ENCODE measurements around the gene SPIRE1.

The SPIRE1 gene

GRCh38 chr18:12579775-12580174 lies 78.1 kb downstream of the SPIRE1 start:
- TF ChIP-seq ZC3H10 (CRISPR knock-in tag; IDR thresholded peaks at IDR 0.05) (no peak), ISL1 (CRISPR knock-in tag; IDR thresholded peaks at IDR 0.05) (no peak), TCF4 (CRISPR knock-in tag; IDR thresholded peaks at IDR 0.05; ENCODE audit: borderline replicate concordance) (no peak), ZNF8 (CRISPR knock-in tag; IDR thresholded peaks at IDR 0.05) (no peak), PPARA (CRISPR knock-in tag; IDR thresholded peaks at IDR 0.05; ENCODE audit: borderline replicate concordance) (no peak), OSR1 (CRISPR knock-in tag; IDR thresholded peaks at IDR 0.05) (no peak), CSDC2 (CRISPR knock-in tag; IDR thresholded peaks at IDR 0.05) (no peak)
- ATAC-seq: no peak

DNA sequence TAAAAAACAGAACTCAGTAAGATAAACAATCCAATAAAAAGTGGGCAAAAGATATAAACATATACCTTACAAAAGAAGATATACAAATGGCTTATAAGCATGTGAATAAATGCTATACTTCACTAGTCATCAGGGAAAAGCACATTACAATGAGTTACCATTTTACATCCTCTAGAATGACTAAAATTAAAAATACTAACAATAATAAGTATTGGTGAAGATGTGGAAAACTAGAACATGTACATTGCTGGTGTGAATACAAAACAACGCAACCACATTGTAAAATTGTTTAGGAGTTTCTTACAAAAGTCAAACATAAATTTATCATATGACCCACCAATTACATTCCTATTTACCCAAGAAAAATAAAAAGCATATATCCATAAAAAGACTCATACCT lies 80.1 kb downstream of the SPIRE1 start:
- TF ChIP-seq ZFP3 (CRISPR knock-in tag; IDR thresholded peaks at IDR 0.05) (no peak), CSDC2 (CRISPR knock-in tag; IDR thresholded peaks at IDR 0.05) (no peak), SNAI2 (CRISPR knock-in tag; IDR thresholded peaks at IDR 0.05) (no peak), ZNF70 (CRISPR knock-in tag; IDR thresholded peaks at IDR 0.05) (no peak), POU6F1 (CRISPR knock-in tag; IDR thresholded peaks at IDR 0.05; ENCODE audit: borderline replicate concordance, low read depth) (no peak), ZC3H10 (CRISPR knock-in tag; IDR thresholded peaks at IDR 0.05) (no peak), BACH2 (CRISPR knock-in tag; IDR thresholded peaks at IDR 0.05; ENCODE audit: borderline replicate concordance) (no peak), TCF4 (CRISPR knock-in tag; IDR thresholded peaks at IDR 0.05; ENCODE audit: borderline replicate concordance) (no peak), ESRRG (CRISPR knock-in tag; IDR thresholded peaks at IDR 0.05) (no peak), RARB (CRISPR knock-in tag; IDR thresholded peaks at IDR 0.05) (no peak)
- TF ChIP-seq, protein P1, sequence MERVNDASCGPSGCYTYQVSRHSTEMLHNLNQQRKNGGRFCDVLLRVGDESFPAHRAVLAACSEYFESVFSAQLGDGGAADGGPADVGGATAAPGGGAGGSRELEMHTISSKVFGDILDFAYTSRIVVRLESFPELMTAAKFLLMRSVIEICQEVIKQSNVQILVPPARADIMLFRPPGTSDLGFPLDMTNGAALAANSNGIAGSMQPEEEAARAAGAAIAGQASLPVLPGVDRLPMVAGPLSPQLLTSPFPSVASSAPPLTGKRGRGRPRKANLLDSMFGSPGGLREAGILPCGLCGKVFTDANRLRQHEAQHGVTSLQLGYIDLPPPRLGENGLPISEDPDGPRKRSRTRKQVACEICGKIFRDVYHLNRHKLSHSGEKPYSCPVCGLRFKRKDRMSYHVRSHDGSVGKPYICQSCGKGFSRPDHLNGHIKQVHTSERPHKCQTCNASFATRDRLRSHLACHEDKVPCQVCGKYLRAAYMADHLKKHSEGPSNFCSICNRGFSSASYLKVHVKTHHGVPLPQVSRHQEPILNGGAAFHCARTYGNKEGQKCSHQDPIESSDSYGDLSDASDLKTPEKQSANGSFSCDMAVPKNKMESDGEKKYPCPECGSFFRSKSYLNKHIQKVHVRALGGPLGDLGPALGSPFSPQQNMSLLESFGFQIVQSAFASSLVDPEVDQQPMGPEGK (CRISPR knock-in tag; IDR thresholded peaks at IDR 0.05; ENCODE audit: borderline replicate concordance): no peak
- ATAC-seq: no peak

DNA sequence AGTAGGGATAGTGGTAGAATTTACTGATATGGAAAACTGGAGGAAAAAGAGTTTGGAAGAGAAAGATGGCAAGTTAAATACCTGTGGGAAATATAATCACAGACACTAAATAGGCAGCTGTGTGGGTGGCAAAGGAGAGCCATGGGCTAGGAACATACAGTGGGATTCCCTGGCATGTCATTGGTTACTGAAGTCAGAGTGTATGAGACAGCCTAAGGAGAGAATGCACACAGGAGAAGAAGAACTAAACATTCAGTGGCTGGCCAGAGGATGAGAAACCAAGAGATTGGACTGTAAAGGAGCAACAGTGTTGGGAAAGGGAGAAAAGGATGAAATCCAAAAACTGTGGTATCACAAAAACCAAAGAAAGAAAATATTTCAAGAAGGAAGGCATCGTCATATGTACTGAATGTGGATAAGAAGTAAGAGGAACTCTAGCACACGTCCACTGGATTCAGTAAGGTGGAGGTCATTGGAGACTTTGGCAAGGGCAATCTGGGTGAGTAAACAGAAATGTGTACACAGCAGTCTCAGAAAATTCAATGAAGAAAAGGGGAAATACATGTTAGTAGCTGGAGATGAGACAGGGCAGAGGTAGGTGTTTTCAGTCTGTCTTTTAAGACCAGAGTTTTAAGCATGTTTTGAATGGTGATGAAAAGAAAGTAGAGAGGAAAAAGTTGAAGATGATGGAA lies 83.3 kb downstream of the SPIRE1 start:
- no peak for TF ChIP-seq ESRRG (CRISPR knock-in tag; IDR thresholded peaks at IDR 0.05)
- no peak for TF ChIP-seq PPARA (CRISPR knock-in tag; IDR thresholded peaks at IDR 0.05; ENCODE audit: borderline replicate concordance)
- TF ChIP-seq, protein P2, sequence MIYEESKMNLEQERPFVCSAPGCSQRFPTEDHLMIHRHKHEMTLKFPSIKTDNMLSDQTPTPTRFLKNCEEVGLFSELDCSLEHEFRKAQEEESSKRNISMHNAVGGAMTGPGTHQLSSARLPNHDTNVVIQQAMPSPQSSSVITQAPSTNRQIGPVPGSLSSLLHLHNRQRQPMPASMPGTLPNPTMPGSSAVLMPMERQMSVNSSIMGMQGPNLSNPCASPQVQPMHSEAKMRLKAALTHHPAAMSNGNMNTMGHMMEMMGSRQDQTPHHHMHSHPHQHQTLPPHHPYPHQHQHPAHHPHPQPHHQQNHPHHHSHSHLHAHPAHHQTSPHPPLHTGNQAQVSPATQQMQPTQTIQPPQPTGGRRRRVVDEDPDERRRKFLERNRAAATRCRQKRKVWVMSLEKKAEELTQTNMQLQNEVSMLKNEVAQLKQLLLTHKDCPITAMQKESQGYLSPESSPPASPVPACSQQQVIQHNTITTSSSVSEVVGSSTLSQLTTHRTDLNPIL (CRISPR knock-in tag; IDR thresholded peaks at IDR 0.05; ENCODE audit: low read depth): no peak
- no peak for TF ChIP-seq ZNF8 (CRISPR knock-in tag; IDR thresholded peaks at IDR 0.05)
- TF ChIP-seq TOX (CRISPR knock-in tag; IDR thresholded peaks at IDR 0.05; ENCODE audit: borderline replicate concordance): no peak
- TF ChIP-seq, protein P1 (CRISPR knock-in tag; IDR thresholded peaks at IDR 0.05; ENCODE audit: borderline replicate concordance): no peak
- TF ChIP-seq ZC3H10 (CRISPR knock-in tag; IDR thresholded peaks at IDR 0.05): no peak
- TF ChIP-seq RARB (CRISPR knock-in tag; IDR thresholded peaks at IDR 0.05): no peak
- no peak for TF ChIP-seq ARNTL (CRISPR knock-in tag; IDR thresholded peaks at IDR 0.05; ENCODE audit: borderline replicate concordance, low read depth)
- no peak for ATAC-seq

- TF ChIP-seq PPARA (CRISPR knock-in tag; IDR thresholded peaks at IDR 0.05; ENCODE audit: borderline replicate concordance): no peak
- TF ChIP-seq, protein P3, sequence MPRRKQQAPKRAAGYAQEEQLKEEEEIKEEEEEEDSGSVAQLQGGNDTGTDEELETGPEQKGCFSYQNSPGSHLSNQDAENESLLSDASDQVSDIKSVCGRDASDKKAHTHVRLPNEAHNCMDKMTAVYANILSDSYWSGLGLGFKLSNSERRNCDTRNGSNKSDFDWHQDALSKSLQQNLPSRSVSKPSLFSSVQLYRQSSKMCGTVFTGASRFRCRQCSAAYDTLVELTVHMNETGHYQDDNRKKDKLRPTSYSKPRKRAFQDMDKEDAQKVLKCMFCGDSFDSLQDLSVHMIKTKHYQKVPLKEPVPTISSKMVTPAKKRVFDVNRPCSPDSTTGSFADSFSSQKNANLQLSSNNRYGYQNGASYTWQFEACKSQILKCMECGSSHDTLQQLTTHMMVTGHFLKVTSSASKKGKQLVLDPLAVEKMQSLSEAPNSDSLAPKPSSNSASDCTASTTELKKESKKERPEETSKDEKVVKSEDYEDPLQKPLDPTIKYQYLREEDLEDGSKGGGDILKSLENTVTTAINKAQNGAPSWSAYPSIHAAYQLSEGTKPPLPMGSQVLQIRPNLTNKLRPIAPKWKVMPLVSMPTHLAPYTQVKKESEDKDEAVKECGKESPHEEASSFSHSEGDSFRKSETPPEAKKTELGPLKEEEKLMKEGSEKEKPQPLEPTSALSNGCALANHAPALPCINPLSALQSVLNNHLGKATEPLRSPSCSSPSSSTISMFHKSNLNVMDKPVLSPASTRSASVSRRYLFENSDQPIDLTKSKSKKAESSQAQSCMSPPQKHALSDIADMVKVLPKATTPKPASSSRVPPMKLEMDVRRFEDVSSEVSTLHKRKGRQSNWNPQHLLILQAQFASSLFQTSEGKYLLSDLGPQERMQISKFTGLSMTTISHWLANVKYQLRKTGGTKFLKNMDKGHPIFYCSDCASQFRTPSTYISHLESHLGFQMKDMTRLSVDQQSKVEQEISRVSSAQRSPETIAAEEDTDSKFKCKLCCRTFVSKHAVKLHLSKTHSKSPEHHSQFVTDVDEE (CRISPR knock-in tag; IDR thresholded peaks at IDR 0.05): no peak
- no peak for TF ChIP-seq RARB (CRISPR knock-in tag; IDR thresholded peaks at IDR 0.05)
- TF ChIP-seq GLIS3 (CRISPR knock-in tag; IDR thresholded peaks at IDR 0.05): no peak
- TF ChIP-seq, protein P1 (CRISPR knock-in tag; IDR thresholded peaks at IDR 0.05; ENCODE audit: borderline replicate concordance): no peak
- no peak for TF ChIP-seq SNAI2 (CRISPR knock-in tag; IDR thresholded peaks at IDR 0.05)
- no peak for TF ChIP-seq BACH2 (CRISPR knock-in tag; IDR thresholded peaks at IDR 0.05; ENCODE audit: borderline replicate concordance)
- no peak for TF ChIP-seq CSDC2 (CRISPR knock-in tag; IDR thresholded peaks at IDR 0.05)
- TF ChIP-seq ESRRG (CRISPR knock-in tag; IDR thresholded peaks at IDR 0.05): no peak
- TF ChIP-seq POU6F1 (CRISPR knock-in tag; IDR thresholded peaks at IDR 0.05; ENCODE audit: borderline replicate concordance, low read depth): no peak
- no peak for TF ChIP-seq ISL1 (CRISPR knock-in tag; IDR thresholded peaks at IDR 0.05)
- TF ChIP-seq ZFP3 (CRISPR knock-in tag; IDR thresholded peaks at IDR 0.05): no peak
- no peak for ATAC-seq
These were observed 86.3 kb downstream of the SPIRE1 start for GRCh38 chr18:12571630-12572029.
